SK-N-SH treated with all-trans-retinoic acid at 6 μM for 48 hours (cell line): ENCODE results near the gene MLPH.

ENCODE experiments used
- ATAC-seq: fragments of 200-7000 bp; cut with Tn5 transposase; 3 replicates; pipeline ENCODE4 v1.9.1; 2020; ENCODE audit warnings: mild to moderate bottlenecking, moderate library complexity
- ARNTL ChIP-seq: fragments of 450-650 bp; formaldehyde crosslinking; IDR thresholded peaks from 2 replicates; pipeline ENCODE4 v1.5.0; 2020; ENCODE audit warnings: low read depth, mild to moderate bottlenecking, moderate library complexity, borderline replicate concordance
- BACH2 ChIP-seq: fragments of 250-450 bp; sonication (Bioruptor Pico); IDR thresholded peaks from 2 replicates; pipeline ENCODE4 v1.9.0; 2021; ENCODE audit warnings: mild to moderate bottlenecking, borderline replicate concordance
- ESRRG ChIP-seq: fragments of 250-450 bp; sonication (Bioruptor Pico); IDR thresholded peaks from 2 replicates; pipeline ENCODE4 v1.6.1; 2021; ENCODE audit warnings: mild to moderate bottlenecking
- GLIS3 ChIP-seq: fragments of 250-450 bp; sonication (Bioruptor Pico); IDR thresholded peaks from 2 replicates; pipeline ENCODE4 v1.5.0; 2020; ENCODE audit warnings: mild to moderate bottlenecking, moderate library complexity
- ISL1 ChIP-seq: fragments of 250-450 bp; sonication (Bioruptor Pico); IDR thresholded peaks from 2 replicates; pipeline ENCODE4 v2.1.2; 2022; ENCODE audit warnings: mild to moderate bottlenecking, moderate library complexity
- OSR1 ChIP-seq: fragments of 250-450 bp; sonication (Bioruptor Pico); IDR thresholded peaks from 2 replicates; pipeline ENCODE4 v1.8.0; 2022; ENCODE audit warnings: moderate library complexity, mild to moderate bottlenecking, inconsistent platforms
- PPARA ChIP-seq: fragments of 250-450 bp; sonication (Bioruptor Pico); IDR thresholded peaks from 2 replicates; pipeline ENCODE4 v1.5.0; 2020; ENCODE audit warnings: mild to moderate bottlenecking, borderline replicate concordance
- RARB ChIP-seq: fragments of 250-450 bp; sonication (Bioruptor Pico); IDR thresholded peaks from 2 replicates; pipeline ENCODE4 v1.8.0; 2021; ENCODE audit warnings: mild to moderate bottlenecking, moderate library complexity
- SNAI2 ChIP-seq: fragments of 250-450 bp; sonication (Bioruptor Pico); IDR thresholded peaks from 2 replicates; pipeline ENCODE4 v1.5.0; 2020; ENCODE audit warnings: mild to moderate bottlenecking, moderate library complexity
- TCF4 ChIP-seq: fragments of 250-450 bp; sonication (Bioruptor Pico); IDR thresholded peaks from 2 replicates; pipeline ENCODE4 v1.8.0; 2021; ENCODE audit warnings: mild to moderate bottlenecking, moderate library complexity, borderline replicate concordance
- TOX ChIP-seq: fragments of 250-450 bp; sonication (Bioruptor Pico); IDR thresholded peaks from 2 replicates; pipeline ENCODE4 v1.8.0; 2021; ENCODE audit warnings: mild to moderate bottlenecking, moderate library complexity, borderline replicate concordance
- ZC3H10 ChIP-seq: fragments of 250-450 bp; sonication (Bioruptor Pico); IDR thresholded peaks from 2 replicates; pipeline ENCODE4 v1.5.1; 2021; ENCODE audit warnings: mild to moderate bottlenecking, moderate library complexity
- ZFP3 ChIP-seq: fragments of 250-450 bp; sonication (Bioruptor Pico); IDR thresholded peaks from 2 replicates; pipeline ENCODE4 v1.5.0; 2020; ENCODE audit warnings: mild to moderate bottlenecking, moderate library complexity
- ZFP30 ChIP-seq: fragments of 450-650 bp; formaldehyde crosslinking; IDR thresholded peaks from 2 replicates; pipeline ENCODE4 v1.5.0; 2022; ENCODE audit warnings: mild to moderate bottlenecking, moderate library complexity
- ZNF565 ChIP-seq: fragments of 450-650 bp; formaldehyde crosslinking; conservative IDR thresholded peaks from 2 replicates; pipeline ENCODE4 v1.5.0; 2020; ENCODE audit warnings: low read depth, mild to moderate bottlenecking, moderate library complexity
- ZNF70 ChIP-seq: fragments of 450-650 bp; formaldehyde crosslinking; IDR thresholded peaks from 2 replicates; pipeline ENCODE4 v1.5.0; 2020; ENCODE audit warnings: mild to moderate bottlenecking, moderate library complexity
- ZNF8 ChIP-seq: fragments of 450-650 bp; formaldehyde crosslinking; IDR thresholded peaks from 2 replicates; pipeline ENCODE4 v1.5.0; 2020; ENCODE audit warnings: mild to moderate bottlenecking, moderate library complexity
- TF ChIP-seq, protein P1 (sequence below): fragments of 250-450 bp; sonication (Bioruptor Pico); IDR thresholded peaks from 2 replicates; pipeline ENCODE4 v1.5.0; 2020; ENCODE audit warnings: mild to moderate bottlenecking, moderate library complexity
- TF ChIP-seq, protein P2 (sequence below): fragments of 250-450 bp; sonication (Bioruptor Pico); IDR thresholded peaks from 2 replicates; pipeline ENCODE4 v1.8.0; 2020; ENCODE audit warnings: mild to moderate bottlenecking, moderate library complexity, borderline replicate concordance
- TF ChIP-seq, protein P3 (sequence below): fragments of 250-450 bp; sonication (Bioruptor Pico); IDR thresholded peaks from 2 replicates; pipeline ENCODE4 v1.5.1; 2020; ENCODE audit warnings: low read depth, mild to moderate bottlenecking, moderate library complexity
- TF ChIP-seq, protein P4 (sequence below): fragments of 250-450 bp; sonication (Bioruptor Pico); IDR thresholded peaks from 2 replicates; pipeline ENCODE4 v1.8.0; 2021; ENCODE audit warnings: low read depth, mild to moderate bottlenecking, moderate library complexity, borderline replicate concordance
- TF ChIP-seq, protein P5 (sequence below): fragments of 250-450 bp; sonication (Bioruptor Pico); IDR thresholded peaks from 2 replicates; pipeline ENCODE4 v1.5.1; 2021; ENCODE audit warnings: mild to moderate bottlenecking, moderate library complexity

MLPH gene

DNA sequence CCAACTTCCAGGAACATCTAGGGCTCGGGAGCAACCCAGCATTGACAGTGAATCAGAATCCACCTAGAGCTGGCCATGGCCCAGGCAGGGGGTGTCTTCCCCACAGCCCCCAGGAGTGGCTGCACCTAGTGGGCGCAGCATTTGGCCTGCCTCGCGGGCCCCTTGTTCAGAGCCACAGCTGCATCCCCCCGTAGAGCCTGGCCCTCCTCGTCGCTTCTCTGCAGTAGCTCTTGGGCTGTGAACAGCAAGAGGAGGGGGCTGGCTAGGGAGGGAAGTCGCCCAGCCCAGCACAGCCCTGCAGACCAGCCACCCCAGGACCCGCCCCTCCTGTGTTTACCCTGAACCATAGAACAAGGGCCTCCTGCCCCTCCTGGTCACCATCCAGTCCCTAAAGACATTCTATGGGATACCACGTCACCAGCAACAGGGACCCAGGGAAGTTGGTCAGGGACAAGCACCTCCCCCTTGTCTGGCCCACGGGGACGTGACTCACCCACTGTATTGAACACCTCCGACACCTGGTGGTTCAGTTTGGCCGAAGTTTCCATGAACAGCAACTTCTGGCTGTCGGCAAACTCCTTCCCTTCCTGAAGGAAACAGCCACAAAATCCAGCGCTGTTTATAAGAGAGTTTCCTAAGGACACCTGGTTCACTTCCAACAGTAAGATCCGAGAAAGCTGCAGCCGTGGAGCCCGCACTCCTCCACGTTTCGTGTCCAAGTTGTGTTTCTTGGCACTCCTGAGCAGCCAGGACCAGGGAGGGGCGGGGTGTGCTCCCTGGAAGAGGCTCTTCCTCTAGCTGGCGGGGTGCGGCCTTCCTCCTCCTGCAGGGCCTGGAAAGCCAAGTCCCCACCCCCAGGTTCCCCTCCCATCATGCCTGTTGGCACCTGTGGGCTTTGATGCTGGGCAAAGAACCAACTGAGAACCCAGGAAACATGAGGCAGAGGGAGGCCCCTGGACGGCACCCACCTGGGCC is 88.1 kb downstream of the MLPH start:
- TF ChIP-seq, protein P1, sequence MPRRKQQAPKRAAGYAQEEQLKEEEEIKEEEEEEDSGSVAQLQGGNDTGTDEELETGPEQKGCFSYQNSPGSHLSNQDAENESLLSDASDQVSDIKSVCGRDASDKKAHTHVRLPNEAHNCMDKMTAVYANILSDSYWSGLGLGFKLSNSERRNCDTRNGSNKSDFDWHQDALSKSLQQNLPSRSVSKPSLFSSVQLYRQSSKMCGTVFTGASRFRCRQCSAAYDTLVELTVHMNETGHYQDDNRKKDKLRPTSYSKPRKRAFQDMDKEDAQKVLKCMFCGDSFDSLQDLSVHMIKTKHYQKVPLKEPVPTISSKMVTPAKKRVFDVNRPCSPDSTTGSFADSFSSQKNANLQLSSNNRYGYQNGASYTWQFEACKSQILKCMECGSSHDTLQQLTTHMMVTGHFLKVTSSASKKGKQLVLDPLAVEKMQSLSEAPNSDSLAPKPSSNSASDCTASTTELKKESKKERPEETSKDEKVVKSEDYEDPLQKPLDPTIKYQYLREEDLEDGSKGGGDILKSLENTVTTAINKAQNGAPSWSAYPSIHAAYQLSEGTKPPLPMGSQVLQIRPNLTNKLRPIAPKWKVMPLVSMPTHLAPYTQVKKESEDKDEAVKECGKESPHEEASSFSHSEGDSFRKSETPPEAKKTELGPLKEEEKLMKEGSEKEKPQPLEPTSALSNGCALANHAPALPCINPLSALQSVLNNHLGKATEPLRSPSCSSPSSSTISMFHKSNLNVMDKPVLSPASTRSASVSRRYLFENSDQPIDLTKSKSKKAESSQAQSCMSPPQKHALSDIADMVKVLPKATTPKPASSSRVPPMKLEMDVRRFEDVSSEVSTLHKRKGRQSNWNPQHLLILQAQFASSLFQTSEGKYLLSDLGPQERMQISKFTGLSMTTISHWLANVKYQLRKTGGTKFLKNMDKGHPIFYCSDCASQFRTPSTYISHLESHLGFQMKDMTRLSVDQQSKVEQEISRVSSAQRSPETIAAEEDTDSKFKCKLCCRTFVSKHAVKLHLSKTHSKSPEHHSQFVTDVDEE (CRISPR knock-in tag) = no peak
- TF ChIP-seq OSR1 (no peak), TCF4 (CRISPR knock-in tag) (no peak), ZNF8 (CRISPR knock-in tag) (no peak), RARB (CRISPR knock-in tag) (no peak), ZFP30 (CRISPR knock-in tag) (no peak), BACH2 (no peak), ARNTL (CRISPR knock-in tag) (no peak), SNAI2 (CRISPR knock-in tag) (no peak), ZNF70 (no peak), PPARA (CRISPR knock-in tag) (no peak), ZNF565 (CRISPR knock-in tag) (no peak), TOX (CRISPR knock-in tag) (no peak), ZFP3 (CRISPR knock-in tag) (no peak), ZC3H10 (CRISPR knock-in tag) (no peak), GLIS3 (CRISPR knock-in tag) (no peak)
- TF ChIP-seq, protein P2, sequence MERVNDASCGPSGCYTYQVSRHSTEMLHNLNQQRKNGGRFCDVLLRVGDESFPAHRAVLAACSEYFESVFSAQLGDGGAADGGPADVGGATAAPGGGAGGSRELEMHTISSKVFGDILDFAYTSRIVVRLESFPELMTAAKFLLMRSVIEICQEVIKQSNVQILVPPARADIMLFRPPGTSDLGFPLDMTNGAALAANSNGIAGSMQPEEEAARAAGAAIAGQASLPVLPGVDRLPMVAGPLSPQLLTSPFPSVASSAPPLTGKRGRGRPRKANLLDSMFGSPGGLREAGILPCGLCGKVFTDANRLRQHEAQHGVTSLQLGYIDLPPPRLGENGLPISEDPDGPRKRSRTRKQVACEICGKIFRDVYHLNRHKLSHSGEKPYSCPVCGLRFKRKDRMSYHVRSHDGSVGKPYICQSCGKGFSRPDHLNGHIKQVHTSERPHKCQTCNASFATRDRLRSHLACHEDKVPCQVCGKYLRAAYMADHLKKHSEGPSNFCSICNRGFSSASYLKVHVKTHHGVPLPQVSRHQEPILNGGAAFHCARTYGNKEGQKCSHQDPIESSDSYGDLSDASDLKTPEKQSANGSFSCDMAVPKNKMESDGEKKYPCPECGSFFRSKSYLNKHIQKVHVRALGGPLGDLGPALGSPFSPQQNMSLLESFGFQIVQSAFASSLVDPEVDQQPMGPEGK (CRISPR knock-in tag) = no peak
- TF ChIP-seq, protein P3, sequence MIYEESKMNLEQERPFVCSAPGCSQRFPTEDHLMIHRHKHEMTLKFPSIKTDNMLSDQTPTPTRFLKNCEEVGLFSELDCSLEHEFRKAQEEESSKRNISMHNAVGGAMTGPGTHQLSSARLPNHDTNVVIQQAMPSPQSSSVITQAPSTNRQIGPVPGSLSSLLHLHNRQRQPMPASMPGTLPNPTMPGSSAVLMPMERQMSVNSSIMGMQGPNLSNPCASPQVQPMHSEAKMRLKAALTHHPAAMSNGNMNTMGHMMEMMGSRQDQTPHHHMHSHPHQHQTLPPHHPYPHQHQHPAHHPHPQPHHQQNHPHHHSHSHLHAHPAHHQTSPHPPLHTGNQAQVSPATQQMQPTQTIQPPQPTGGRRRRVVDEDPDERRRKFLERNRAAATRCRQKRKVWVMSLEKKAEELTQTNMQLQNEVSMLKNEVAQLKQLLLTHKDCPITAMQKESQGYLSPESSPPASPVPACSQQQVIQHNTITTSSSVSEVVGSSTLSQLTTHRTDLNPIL = no peak
- TF ChIP-seq, protein P4, sequence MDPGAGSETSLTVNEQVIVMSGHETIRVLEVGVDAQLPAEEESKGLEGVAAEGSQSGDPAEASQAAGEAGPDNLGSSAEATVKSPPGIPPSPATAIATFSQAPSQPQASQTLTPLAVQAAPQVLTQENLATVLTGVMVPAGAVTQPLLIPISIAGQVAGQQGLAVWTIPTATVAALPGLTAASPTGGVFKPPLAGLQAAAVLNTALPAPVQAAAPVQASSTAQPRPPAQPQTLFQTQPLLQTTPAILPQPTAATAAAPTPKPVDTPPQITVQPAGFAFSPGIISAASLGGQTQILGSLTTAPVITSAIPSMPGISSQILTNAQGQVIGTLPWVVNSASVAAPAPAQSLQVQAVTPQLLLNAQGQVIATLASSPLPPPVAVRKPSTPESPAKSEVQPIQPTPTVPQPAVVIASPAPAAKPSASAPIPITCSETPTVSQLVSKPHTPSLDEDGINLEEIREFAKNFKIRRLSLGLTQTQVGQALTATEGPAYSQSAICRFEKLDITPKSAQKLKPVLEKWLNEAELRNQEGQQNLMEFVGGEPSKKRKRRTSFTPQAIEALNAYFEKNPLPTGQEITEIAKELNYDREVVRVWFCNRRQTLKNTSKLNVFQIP = no peak
- TF ChIP-seq, protein P5, sequence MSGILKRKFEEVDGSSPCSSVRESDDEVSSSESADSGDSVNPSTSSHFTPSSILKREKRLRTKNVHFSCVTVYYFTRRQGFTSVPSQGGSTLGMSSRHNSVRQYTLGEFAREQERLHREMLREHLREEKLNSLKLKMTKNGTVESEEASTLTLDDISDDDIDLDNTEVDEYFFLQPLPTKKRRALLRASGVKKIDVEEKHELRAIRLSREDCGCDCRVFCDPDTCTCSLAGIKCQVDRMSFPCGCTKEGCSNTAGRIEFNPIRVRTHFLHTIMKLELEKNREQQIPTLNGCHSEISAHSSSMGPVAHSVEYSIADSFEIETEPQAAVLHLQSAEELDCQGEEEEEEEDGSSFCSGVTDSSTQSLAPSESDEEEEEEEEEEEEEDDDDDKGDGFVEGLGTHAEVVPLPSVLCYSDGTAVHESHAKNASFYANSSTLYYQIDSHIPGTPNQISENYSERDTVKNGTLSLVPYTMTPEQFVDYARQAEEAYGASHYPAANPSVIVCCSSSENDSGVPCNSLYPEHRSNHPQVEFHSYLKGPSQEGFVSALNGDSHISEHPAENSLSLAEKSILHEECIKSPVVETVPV = no peak
- ATAC-seq = no peak

DNA sequence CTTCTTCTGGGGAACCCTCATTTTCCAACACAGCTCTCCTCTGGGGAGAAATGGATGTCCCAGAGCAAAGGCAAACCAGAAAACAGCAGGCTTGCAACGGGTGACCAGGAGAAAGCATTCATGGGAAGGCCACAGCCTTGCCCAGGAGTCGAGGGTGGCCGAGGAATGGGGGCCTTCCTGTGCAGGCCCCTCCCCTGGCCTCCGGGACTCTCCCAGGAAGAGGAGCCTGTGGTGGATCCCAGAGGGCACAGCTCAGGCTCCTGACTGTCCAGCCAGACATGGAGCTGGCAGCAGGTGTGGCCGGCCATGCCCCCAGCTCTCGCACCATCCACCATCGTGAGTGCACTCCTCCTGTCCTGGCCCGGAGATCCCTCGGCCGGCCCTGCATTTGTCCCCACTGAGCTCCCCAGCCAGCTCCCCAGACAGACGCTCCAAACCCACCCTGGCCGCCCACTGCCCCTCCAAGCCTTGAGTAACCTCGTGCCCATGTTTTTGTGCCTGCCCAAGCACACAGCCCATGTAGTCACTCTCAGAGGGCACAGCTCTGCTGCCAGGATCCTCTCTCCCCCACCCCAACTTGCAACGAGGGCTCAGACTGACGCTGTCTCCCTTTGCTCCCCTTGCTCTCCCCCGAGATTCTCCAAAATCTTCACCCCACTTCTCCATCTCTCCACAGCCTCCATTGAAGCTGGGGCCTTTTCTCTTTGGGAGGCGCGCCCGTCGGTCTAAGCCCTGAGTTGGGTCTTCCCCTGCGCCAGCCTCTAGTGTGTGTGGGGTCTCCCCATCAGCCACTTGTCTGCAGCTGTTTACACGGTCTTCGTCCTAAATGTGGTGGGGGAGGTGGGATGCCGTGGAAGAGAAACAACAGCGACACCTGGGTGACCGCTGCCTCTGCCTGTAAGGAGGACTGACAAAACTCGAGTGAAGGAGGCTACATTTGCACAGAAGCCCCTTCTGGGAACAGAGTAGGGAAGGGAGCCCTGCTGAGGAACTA is 89.1 kb downstream of the MLPH start:
- no peak for ATAC-seq
- no peak for TF ChIP-seq ISL1 (CRISPR knock-in tag)
- no peak for TF ChIP-seq ARNTL (CRISPR knock-in tag)
- no peak for TF ChIP-seq ZFP30 (CRISPR knock-in tag)
- TF ChIP-seq, protein P4 = no peak
- TF ChIP-seq TOX (CRISPR knock-in tag) = no peak
- no peak for TF ChIP-seq ESRRG
- no peak for TF ChIP-seq OSR1
- TF ChIP-seq SNAI2 (CRISPR knock-in tag) = no peak
